Gastrocnemius medialis (tissue), 4 donors: ENCODE results near the gene ZNF664.

Experiments
- CTCF ChIP-seq, 5 experiments: fragments of 450-650 bp in 3 of 5; fragments of 200-600 bp in 2 of 5; sonication (generic) in 2 of 5; IDR thresholded peaks in 4 of 5; conservative IDR thresholded peaks in 1 of 5; 1 replicate in 4 of 5; 2 replicates in 1 of 5; pipeline ENCODE4 v1.5.1; 2016 to 2019; ENCODE audit warnings: antibody characterized with exemption in 5 of 5, mild to moderate bottlenecking in 3 of 5, moderate library complexity in 3 of 5
- POLR2A ChIP-seq, 2 donors: fragments of 450-650 bp; IDR thresholded peaks; one replicate each; pipeline ENCODE4 v1.6.1; 2017; ENCODE audit warnings: antibody characterized with exemption in 2 of 2, mild to moderate bottlenecking in 2 of 2, moderate library complexity in 2 of 2

GRCh38 chr12:124040291-124040690 lies 67.3 kb downstream of the ZNF664 start:
- TF ChIP-seq CTCF (IDR thresholded peaks at IDR 0.05 in 4 of 5, conservative IDR thresholded peaks at IDR 0.05 in 1 of 5): no peak
- no peak for TF ChIP-seq POLR2A (IDR thresholded peaks at IDR 0.05)
